ENCODE measurements around the gene CLGN.
A peak's percentile ranks its signal among the peaks of the same experiment; 100 is the strongest.
"Not testable (repeated sequence)": the region's sequence is repeated elsewhere in the genome, so short reads cannot be mapped to it uniquely, and the experiment has no call there.

The CLGN gene

DNA sequence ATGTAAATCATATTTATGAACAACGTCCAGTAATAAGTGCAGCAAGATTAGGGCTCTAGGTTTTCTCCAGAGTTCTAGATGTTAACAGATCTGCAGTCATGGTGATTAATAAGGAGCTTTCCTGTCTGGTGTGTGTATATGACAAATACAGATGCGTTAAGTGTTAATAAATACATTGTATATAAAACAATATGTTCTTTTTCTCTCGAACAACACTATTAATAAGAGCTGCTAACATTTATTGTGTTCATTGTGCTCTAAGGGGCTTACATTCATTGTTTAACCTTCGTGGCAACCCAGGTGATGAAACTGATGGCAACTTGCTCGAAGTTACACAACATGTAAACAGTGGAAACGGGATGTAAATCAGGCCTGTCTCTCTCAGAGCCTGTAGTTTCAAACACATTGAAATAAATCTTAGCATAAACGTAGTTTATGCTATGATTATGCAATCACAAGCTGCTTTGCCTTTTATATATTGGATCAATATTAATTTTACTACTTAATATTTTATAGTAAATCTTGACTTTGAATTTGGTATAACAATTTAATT is 547 bp upstream of the CLGN start:
- Histone ChIP-seq H3K27me3 (replicated peaks) (no peaks in the 10 kb centered on the region), H3K4me3 (ENCODE audit: low read depth, low read length) (peak overlapping the region; percentile 80), H3K27ac (no peak overlapping the region), H3K36me3 (replicated peaks) (no peaks in the 10 kb centered on the region)
- no peak for DNase-seq
- TF ChIP-seq, protein P1, sequence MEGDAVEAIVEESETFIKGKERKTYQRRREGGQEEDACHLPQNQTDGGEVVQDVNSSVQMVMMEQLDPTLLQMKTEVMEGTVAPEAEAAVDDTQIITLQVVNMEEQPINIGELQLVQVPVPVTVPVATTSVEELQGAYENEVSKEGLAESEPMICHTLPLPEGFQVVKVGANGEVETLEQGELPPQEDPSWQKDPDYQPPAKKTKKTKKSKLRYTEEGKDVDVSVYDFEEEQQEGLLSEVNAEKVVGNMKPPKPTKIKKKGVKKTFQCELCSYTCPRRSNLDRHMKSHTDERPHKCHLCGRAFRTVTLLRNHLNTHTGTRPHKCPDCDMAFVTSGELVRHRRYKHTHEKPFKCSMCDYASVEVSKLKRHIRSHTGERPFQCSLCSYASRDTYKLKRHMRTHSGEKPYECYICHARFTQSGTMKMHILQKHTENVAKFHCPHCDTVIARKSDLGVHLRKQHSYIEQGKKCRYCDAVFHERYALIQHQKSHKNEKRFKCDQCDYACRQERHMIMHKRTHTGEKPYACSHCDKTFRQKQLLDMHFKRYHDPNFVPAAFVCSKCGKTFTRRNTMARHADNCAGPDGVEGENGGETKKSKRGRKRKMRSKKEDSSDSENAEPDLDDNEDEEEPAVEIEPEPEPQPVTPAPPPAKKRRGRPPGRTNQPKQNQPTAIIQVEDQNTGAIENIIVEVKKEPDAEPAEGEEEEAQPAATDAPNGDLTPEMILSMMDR (IDR thresholded peaks at IDR 0.05; ENCODE audit: low read depth, low read length, missing control alignments), result no peak
- in situ Hi-C loops (cut with HindIII; ENCODE audit: low pct_ligation_motif_present, low sequenced_read_pairs), result no loop called here

- Histone ChIP-seq H3K4me3 (ENCODE audit: low read depth, low read length) (peak overlapping the region; percentile 80), H3K27ac (no peak overlapping the region), H3K27me3 (replicated peaks) (no peaks in the 10 kb centered on the region), H3K36me3 (replicated peaks) (no peaks in the 10 kb centered on the region)
- TF ChIP-seq, protein P1 (IDR thresholded peaks at IDR 0.05; ENCODE audit: low read depth, low read length, missing control alignments), result peak; percentile 41
- no peak for DNase-seq
- in situ Hi-C loops (cut with HindIII; ENCODE audit: low pct_ligation_motif_present, low sequenced_read_pairs), result no loop called here
Measured at GRCh38 chr4:140426610-140427105, 790 bp downstream of the CLGN start.

GRCh38 chr4:140423106-140423505 is 4.3 kb downstream of the CLGN start:
- Histone ChIP-seq H3K27me3 (replicated peaks) (no peaks in the 10 kb centered on the region), H3K27ac (no peak overlapping the region), H3K36me3 (replicated peaks) (no peaks in the 10 kb centered on the region), H3K4me3 (ENCODE audit: low read depth, low read length) (no peak overlapping the region)
- in situ Hi-C loops (cut with HindIII; ENCODE audit: low pct_ligation_motif_present, low sequenced_read_pairs), result no loop called here
- DNase-seq, result no peak
- TF ChIP-seq, protein P1 (IDR thresholded peaks at IDR 0.05; ENCODE audit: low read depth, low read length, missing control alignments), result no peak

- DNase-seq; H3K36me3 ChIP-seq (replicated peaks); in situ Hi-C loops (cut with HindIII; ENCODE audit: low pct_ligation_motif_present, low sequenced_read_pairs); H3K4me3 ChIP-seq (ENCODE audit: low read depth, low read length); H3K27ac ChIP-seq; H3K27me3 ChIP-seq (replicated peaks): not testable (repeated sequence)
Measured at GRCh38 chr4:140413130-140413969, 14.1 kb downstream of the CLGN start.

DNA sequence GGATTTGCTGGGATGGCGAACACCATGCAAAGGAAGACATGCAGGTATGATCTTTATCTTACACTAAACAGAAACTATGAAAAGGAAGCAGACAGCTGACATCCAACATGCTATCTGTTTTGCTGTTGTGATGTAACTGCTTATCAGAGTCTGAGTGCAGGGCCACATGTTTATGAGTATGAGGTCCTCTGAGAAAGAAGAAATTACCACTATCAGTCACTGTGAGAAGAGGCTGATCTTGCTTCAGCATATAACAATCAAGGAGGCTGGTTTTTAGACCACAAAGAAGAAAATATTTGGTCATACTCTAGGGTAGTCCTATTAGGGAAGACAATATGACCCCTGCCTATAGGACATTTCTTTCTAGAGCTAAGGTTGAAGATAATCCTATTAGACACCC is 18.5 kb downstream of the CLGN start:
- in situ Hi-C loops (cut with HindIII; ENCODE audit: low pct_ligation_motif_present, low sequenced_read_pairs), result no loop called here
- TF ChIP-seq, protein P1 (IDR thresholded peaks at IDR 0.05; ENCODE audit: low read depth, low read length, missing control alignments), result no peak
- H3K36me3 ChIP-seq (replicated peaks), result no peaks in the 10 kb centered on the region

GRCh38 chr4:140406292-140406691 is 21.2 kb downstream of the CLGN start:
- no peak overlapping the region for H3K4me3 ChIP-seq (ENCODE audit: low read depth, low read length)
- no peaks in the 10 kb centered on the region for H3K27me3 ChIP-seq (replicated peaks)
- TF ChIP-seq, protein P1 (IDR thresholded peaks at IDR 0.05; ENCODE audit: low read depth, low read length, missing control alignments), result no peak
- DNase-seq, result no peak
- no peak overlapping the region for H3K27ac ChIP-seq
- in situ Hi-C loops (cut with HindIII; ENCODE audit: low pct_ligation_motif_present, low sequenced_read_pairs), result no loop called here
- H3K36me3 ChIP-seq (replicated peaks), result no peaks in the 10 kb centered on the region

More for the DNA sequence above, 18.5 kb downstream of the CLGN start:
- H3K27ac ChIP-seq, result no peak overlapping the region
- no peaks in the 10 kb centered on the region for H3K27me3 ChIP-seq (replicated peaks)
- no peak overlapping the region for H3K4me3 ChIP-seq (ENCODE audit: low read depth, low read length)
- DNase-seq, result no peak

Data from brain microvascular endothelial cell (primary cell).